ENCODE data around the gene RXRG. TPM values are rescaled to one million over a fixed set of nuclear protein-coding genes. Genes with fewer than 3 reads are reported as not detected.

RXRG gene
- total RNA-seq, 6 donors from 2014 or later = 2.3 to 6.1 (median 3.4) TPM; not detected in 2

GRCh38 chr1:165454091-165454610 is 9.2 kb upstream of the RXRG start:
- WGBS, 2 donors = 87 to 96% methylated on average over 3 of the region's 3 CpGs
- H3K9me3 ChIP-seq = no peaks in the 10 kb centered on the region
- H3K36me3 ChIP-seq = no peaks in the 10 kb centered on the region
- no peak for TF ChIP-seq POLR2A (IDR thresholded peaks at IDR 0.05)
- TF ChIP-seq POLR2AphosphoS5 (IDR thresholded peaks at IDR 0.05) = no peak
- no peak for TF ChIP-seq CTCF (IDR thresholded peaks at IDR 0.05)
- no peaks in the 10 kb centered on the region for H3K4me1 ChIP-seq
- H3K4me3 ChIP-seq = no peak overlapping the region
- ATAC-seq (ENCODE audit: low FRiP score in 2 of 2) (peak in 1 of 2 donors; percentile 13), DNase-seq (no peak)
- H3K27me3 ChIP-seq = no peaks in the 10 kb centered on the region
- no peak overlapping the region for H3K27ac ChIP-seq

- ATAC-seq (ENCODE audit: low FRiP score in 2 of 2) (no peak), DNase-seq (no peak)
- no peaks in the 10 kb centered on the region for H3K36me3 ChIP-seq
- H3K27me3 ChIP-seq = no peaks in the 10 kb centered on the region
- no peak overlapping the region for H3K27ac ChIP-seq
- no peaks in the 10 kb centered on the region for H3K4me1 ChIP-seq
- TF ChIP-seq POLR2A (IDR thresholded peaks at IDR 0.05) (no peak), EP300 (IDR thresholded peaks at IDR 0.05) (no peak), CTCF (IDR thresholded peaks at IDR 0.05) (no peak), POLR2AphosphoS5 (IDR thresholded peaks at IDR 0.05) (no peak)
- no peaks in the 10 kb centered on the region for H3K9me3 ChIP-seq
- WGBS, 2 donors = 74 to 100% methylated on average over 1 to 2 of the region's 2 CpGs
- H3K4me3 ChIP-seq = no peak overlapping the region
Measured at GRCh38 chr1:165452336-165453130, 7.6 kb upstream of the RXRG start.

GRCh38 chr1:165451691-165452090 is 6.8 kb upstream of the RXRG start:
- Histone ChIP-seq H3K36me3 (no peaks in the 10 kb centered on the region), H3K27ac (no peak overlapping the region), H3K27me3 (no peaks in the 10 kb centered on the region), H3K4me3 (no peak overlapping the region), H3K4me1 (no peaks in the 10 kb centered on the region), H3K9me3 (no peaks in the 10 kb centered on the region)
- no peak for TF ChIP-seq POLR2AphosphoS5 (IDR thresholded peaks at IDR 0.05)
- TF ChIP-seq CTCF (IDR thresholded peaks at IDR 0.05) = no peak
- TF ChIP-seq EP300 (IDR thresholded peaks at IDR 0.05) = no peak
- TF ChIP-seq POLR2A (IDR thresholded peaks at IDR 0.05) = no peak
- WGBS, 2 donors = 96% methylated on average over 2 of the region's 2 CpGs
- no peak for ATAC-seq (ENCODE audit: low FRiP score in 2 of 2)
- DNase-seq = no peak

- Histone ChIP-seq H3K4me1 (peaks cover 0 to 5% (median 0%) of the 10 kb centered on the region in 4 donors), H3K9me3 (no peaks in the 10 kb centered on the region), H3K36me3 (no peaks in the 10 kb centered on the region), H3K27ac (no peak overlapping the region), H3K27me3 (no peaks in the 10 kb centered on the region), H3K4me3 (no peak overlapping the region)
- DNase-seq (no peak), ATAC-seq (ENCODE audit: low FRiP score in 2 of 2) (no peak)
- TF ChIP-seq POLR2A (IDR thresholded peaks at IDR 0.05) (no peak), POLR2AphosphoS5 (IDR thresholded peaks at IDR 0.05) (no peak), CTCF (IDR thresholded peaks at IDR 0.05) (no peak), EP300 (IDR thresholded peaks at IDR 0.05) (no peak)
- WGBS, 2 donors = 40 to 46% methylated on average over 1 of the region's 1 CpG
Measured at GRCh38 chr1:165449131-165449530, 4.2 kb upstream of the RXRG start.
